Right atrium auricular region (tissue), 2 donors: Measurements from ENCODE around the gene KIFAP3. TPM values are rescaled to one million over a fixed set of nuclear protein-coding genes. Genes with fewer than 3 reads are reported as not detected.

Experiments used
- DNase-seq: peaks from one replicate; pipeline ENCODE4 v3.0.0-alpha.2; 2019; ENCODE audit warnings: low spot score
- H3K27ac ChIP-seq, 2 donors: fragments of 200-600 bp; sonication (generic); 1 replicate in 1 of 2; 2 replicates in 1 of 2; pipeline ENCODE4 v1.5.1; 2016 to 2019
- H3K27me3 ChIP-seq, 2 donors: fragments of 200-600 bp; sonication (generic); one replicate each; pipeline versions ENCODE4 v1.5.1 to v1.6.0; 2017 to 2019
- H3K36me3 ChIP-seq: fragments of 200-600 bp; sonication (generic); one replicate; pipeline ENCODE4 v1.5.1; 2016
- H3K4me1 ChIP-seq, 2 donors: fragments of 200-600 bp; sonication (generic); one replicate each; pipeline versions ENCODE4 v1.5.1 to v1.6.0; 2017 to 2019
- H3K4me3 ChIP-seq, 2 donors: fragments of 200-600 bp; sonication (generic); 1 replicate in 1 of 2; 2 replicates in 1 of 2; pipeline ENCODE4 v1.5.1; 2017 to 2019; ENCODE audit warnings: mild to moderate bottlenecking in 1 of 2, moderate library complexity in 1 of 2
- H3K9me3 ChIP-seq, 2 donors: fragments of 200-600 bp; sonication (generic); one replicate each; pipeline ENCODE4 v1.5.1; 2019
- total RNA-seq, 2 donors: library from RNA; depleted of rRNA; stranded (reverse); fragments of >200 nt; gene quantifications; one replicate each; pipeline ENCODE4 v1.1.0, GENCODE V29; 2016
- TF ChIP-seq, protein P1 (sequence below), 2 donors: fragments of 200-600 bp; sonication (generic); IDR thresholded peaks; one replicate each; pipeline ENCODE4 v1.5.1; 2019; ENCODE audit warnings: antibody characterized with exemption in 2 of 2

The KIFAP3 gene
- total RNA-seq, 2 donors from 2014 or later, result 52.3 to 62.2 TPM

DNA sequence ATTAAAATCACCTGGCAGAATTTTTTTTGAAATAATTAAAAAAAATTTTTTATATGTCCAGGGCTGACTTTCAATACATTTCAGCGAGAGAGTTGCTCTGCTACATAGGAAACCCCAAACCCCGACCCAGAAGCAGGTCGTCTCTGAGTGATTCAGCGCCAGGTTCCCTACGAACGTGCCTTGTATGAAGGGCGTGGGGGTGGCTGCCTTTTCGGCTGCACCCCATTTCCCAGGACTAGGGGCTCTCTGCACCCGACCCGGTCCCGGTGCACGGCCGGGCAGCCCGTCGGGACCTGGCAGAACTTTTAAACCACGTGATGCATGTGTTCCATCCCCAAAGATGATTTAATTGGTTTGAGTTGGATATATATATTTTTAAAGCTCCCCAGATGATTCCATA is 165.0 kb downstream of the KIFAP3 start:
- Histone ChIP-seq H3K27me3 (no peaks in the 10 kb centered on the region), H3K4me1 (no peaks in the 10 kb centered on the region), H3K4me3 (no peak overlapping the region), H3K27ac (no peak overlapping the region), H3K36me3 (no peaks in the 10 kb centered on the region), H3K9me3 (no peaks in the 10 kb centered on the region)
- DNase-seq, result no peak
- TF ChIP-seq, protein P1, sequence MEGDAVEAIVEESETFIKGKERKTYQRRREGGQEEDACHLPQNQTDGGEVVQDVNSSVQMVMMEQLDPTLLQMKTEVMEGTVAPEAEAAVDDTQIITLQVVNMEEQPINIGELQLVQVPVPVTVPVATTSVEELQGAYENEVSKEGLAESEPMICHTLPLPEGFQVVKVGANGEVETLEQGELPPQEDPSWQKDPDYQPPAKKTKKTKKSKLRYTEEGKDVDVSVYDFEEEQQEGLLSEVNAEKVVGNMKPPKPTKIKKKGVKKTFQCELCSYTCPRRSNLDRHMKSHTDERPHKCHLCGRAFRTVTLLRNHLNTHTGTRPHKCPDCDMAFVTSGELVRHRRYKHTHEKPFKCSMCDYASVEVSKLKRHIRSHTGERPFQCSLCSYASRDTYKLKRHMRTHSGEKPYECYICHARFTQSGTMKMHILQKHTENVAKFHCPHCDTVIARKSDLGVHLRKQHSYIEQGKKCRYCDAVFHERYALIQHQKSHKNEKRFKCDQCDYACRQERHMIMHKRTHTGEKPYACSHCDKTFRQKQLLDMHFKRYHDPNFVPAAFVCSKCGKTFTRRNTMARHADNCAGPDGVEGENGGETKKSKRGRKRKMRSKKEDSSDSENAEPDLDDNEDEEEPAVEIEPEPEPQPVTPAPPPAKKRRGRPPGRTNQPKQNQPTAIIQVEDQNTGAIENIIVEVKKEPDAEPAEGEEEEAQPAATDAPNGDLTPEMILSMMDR (IDR thresholded peaks at IDR 0.05), result no peak

GRCh38 chr1:169906938-169907337 is 167.6 kb downstream of the KIFAP3 start:
- no peaks in the 10 kb centered on the region for H3K27me3 ChIP-seq
- no peaks in the 10 kb centered on the region for H3K4me1 ChIP-seq
- no peak for DNase-seq
- no peak overlapping the region for H3K4me3 ChIP-seq
- no peaks in the 10 kb centered on the region for H3K36me3 ChIP-seq
- H3K27ac ChIP-seq, result no peak overlapping the region
- TF ChIP-seq, protein P1 (IDR thresholded peaks at IDR 0.05), result no peak
- H3K9me3 ChIP-seq, result no peaks in the 10 kb centered on the region

GRCh38 chr1:169904834-169905233 is 169.7 kb downstream of the KIFAP3 start:
- no peak overlapping the region for H3K27ac ChIP-seq
- no peak for DNase-seq
- no peaks in the 10 kb centered on the region for H3K36me3 ChIP-seq
- TF ChIP-seq, protein P1 (IDR thresholded peaks at IDR 0.05), result no peak
- no peaks in the 10 kb centered on the region for H3K9me3 ChIP-seq
- H3K4me1 ChIP-seq, result no peaks in the 10 kb centered on the region
- no peaks in the 10 kb centered on the region for H3K27me3 ChIP-seq
- no peak overlapping the region for H3K4me3 ChIP-seq

- Histone ChIP-seq H3K36me3 (no peaks in the 10 kb centered on the region), H3K4me3 (no peak overlapping the region), H3K4me1 (no peaks in the 10 kb centered on the region), H3K27ac (no peak overlapping the region), H3K9me3 (no peaks in the 10 kb centered on the region), H3K27me3 (no peaks in the 10 kb centered on the region)
- no peak for DNase-seq
- TF ChIP-seq, protein P1 (IDR thresholded peaks at IDR 0.05), result no peak
These were observed 171.7 kb downstream of the KIFAP3 start for GRCh38 chr1:169902751-169903150.

DNA sequence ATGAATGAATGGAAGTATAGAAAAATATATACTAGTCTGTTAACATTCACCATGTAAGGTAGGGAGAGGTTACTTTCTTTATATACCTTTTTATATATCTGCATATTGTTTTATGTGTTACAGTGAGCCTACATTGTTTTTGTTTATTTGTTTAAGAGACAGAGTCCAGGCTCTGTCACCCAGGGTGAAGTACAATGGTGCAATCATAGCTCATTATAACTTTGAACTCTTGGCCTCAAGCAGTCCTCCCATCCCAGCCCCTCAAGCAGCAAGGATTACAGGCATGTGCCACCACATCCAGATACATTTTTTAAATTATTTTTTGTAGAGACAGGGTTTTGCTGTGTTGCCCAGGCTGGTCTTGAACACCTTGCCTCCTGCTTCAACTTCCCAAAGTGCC is 173.4 kb downstream of the KIFAP3 start:
- H3K4me1 ChIP-seq, result no peaks in the 10 kb centered on the region
- no peak overlapping the region for H3K27ac ChIP-seq
- TF ChIP-seq, protein P1 (IDR thresholded peaks at IDR 0.05), result no peak
- DNase-seq, result no peak
- H3K4me3 ChIP-seq, result no peak overlapping the region
- H3K27me3 ChIP-seq, result no peaks in the 10 kb centered on the region
- no peaks in the 10 kb centered on the region for H3K36me3 ChIP-seq
- no peaks in the 10 kb centered on the region for H3K9me3 ChIP-seq

GRCh38 chr1:169900571-169900970 is 173.9 kb downstream of the KIFAP3 start:
- H3K27me3 ChIP-seq, result no peaks in the 10 kb centered on the region
- H3K36me3 ChIP-seq, result no peaks in the 10 kb centered on the region
- H3K9me3 ChIP-seq, result no peaks in the 10 kb centered on the region
- no peaks in the 10 kb centered on the region for H3K4me1 ChIP-seq
- no peak for DNase-seq
- H3K27ac ChIP-seq, result no peak overlapping the region
- TF ChIP-seq, protein P1 (IDR thresholded peaks at IDR 0.05), result no peak
- H3K4me3 ChIP-seq, result no peak overlapping the region
